Suprapubic skin (tissue), 4 donors: ENCODE measurements around the gene ST7.

Source experiments
- CTCF ChIP-seq, 2 donors: fragments of 200-600 bp in 1 of 2; fragments of 450-650 bp in 1 of 2; sonication (generic) in 1 of 2; IDR thresholded peaks; one replicate each; pipeline ENCODE4 v1.5.1; 2016 to 2019; ENCODE audit warnings: antibody characterized with exemption in 2 of 2, mild to moderate bottlenecking in 1 of 2, moderate library complexity in 1 of 2
- EP300 ChIP-seq: sonication (generic); formaldehyde crosslinking; IDR thresholded peaks from one replicate; pipeline ENCODE4 v1.6.1; 2017; ENCODE audit warnings: antibody characterized with exemption
- POLR2A ChIP-seq, 2 donors: fragments of 450-650 bp; IDR thresholded peaks; one replicate each; pipeline ENCODE4 v1.6.1; 2017; ENCODE audit warnings: antibody characterized with exemption in 2 of 2, mild to moderate bottlenecking in 2 of 2, moderate library complexity in 2 of 2
- POLR2AphosphoS5 ChIP-seq, 3 donors: sonication (generic); formaldehyde crosslinking; IDR thresholded peaks; one replicate each; pipeline ENCODE4 v1.6.1; 2017; ENCODE audit warnings: antibody characterized with exemption in 3 of 3

GRCh38 chr7:117123311-117123926 lies 170.1 kb downstream of the ST7 start:
- TF ChIP-seq CTCF (IDR thresholded peaks at IDR 0.05) (no peak), POLR2AphosphoS5 (IDR thresholded peaks at IDR 0.05) (no peak), POLR2A (IDR thresholded peaks at IDR 0.05) (no peak), EP300 (no peak)
